ENCODE data around the gene CDHR3. TPM values are rescaled to one million over a fixed set of nuclear protein-coding genes. Genes with fewer than 3 reads are reported as not detected.

The CDHR3 gene
- total and polyA plus RNA-seq, 9 of the 15 experiments (the other 6 are each of a cell fraction or from before 2014, with no cell fraction given): 0.03 to 0.66 (median 0.24) TPM; not detected in 1

GRCh38 chr7:105978035-105978434 lies 15.0 kb downstream of the CDHR3 start (continued):
- no peak for TF ChIP-seq SMAD4 (CRISPR knock-in tag; conservative IDR thresholded peaks at IDR 0.05)
- TF ChIP-seq, protein P1, sequence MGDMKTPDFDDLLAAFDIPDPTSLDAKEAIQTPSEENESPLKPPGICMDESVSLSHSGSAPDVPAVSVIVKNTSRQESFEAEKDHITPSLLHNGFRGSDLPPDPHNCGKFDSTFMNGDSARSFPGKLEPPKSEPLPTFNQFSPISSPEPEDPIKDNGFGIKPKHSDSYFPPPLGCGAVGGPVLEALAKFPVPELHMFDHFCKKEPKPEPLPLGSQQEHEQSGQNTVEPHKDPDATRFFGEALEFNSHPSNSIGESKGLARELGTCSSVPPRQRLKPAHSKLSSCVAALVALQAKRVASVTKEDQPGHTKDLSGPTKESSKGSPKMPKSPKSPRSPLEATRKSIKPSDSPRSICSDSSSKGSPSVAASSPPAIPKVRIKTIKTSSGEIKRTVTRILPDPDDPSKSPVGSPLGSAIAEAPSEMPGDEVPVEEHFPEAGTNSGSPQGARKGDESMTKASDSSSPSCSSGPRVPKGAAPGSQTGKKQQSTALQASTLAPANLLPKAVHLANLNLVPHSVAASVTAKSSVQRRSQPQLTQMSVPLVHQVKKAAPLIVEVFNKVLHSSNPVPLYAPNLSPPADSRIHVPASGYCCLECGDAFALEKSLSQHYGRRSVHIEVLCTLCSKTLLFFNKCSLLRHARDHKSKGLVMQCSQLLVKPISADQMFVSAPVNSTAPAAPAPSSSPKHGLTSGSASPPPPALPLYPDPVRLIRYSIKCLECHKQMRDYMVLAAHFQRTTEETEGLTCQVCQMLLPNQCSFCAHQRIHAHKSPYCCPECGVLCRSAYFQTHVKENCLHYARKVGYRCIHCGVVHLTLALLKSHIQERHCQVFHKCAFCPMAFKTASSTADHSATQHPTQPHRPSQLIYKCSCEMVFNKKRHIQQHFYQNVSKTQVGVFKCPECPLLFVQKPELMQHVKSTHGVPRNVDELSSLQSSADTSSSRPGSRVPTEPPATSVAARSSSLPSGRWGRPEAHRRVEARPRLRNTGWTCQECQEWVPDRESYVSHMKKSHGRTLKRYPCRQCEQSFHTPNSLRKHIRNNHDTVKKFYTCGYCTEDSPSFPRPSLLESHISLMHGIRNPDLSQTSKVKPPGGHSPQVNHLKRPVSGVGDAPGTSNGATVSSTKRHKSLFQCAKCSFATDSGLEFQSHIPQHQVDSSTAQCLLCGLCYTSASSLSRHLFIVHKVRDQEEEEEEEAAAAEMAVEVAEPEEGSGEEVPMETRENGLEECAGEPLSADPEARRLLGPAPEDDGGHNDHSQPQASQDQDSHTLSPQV (IDR thresholded peaks at IDR 0.05): no peak
- TF ChIP-seq ASH1L (IDR thresholded peaks at IDR 0.05; ENCODE audit: borderline replicate concordance, low read depth, partially characterized antibody): no peak
- no peak for TF ChIP-seq JUND (IDR thresholded peaks at IDR 0.05; ENCODE audit: borderline replicate concordance, low read depth, low read length)
- TF ChIP-seq JUND (tag; IDR thresholded peaks at IDR 0.05; ENCODE audit: borderline replicate concordance, low read depth, low read length): no peak
- TF ChIP-seq, protein P2, sequence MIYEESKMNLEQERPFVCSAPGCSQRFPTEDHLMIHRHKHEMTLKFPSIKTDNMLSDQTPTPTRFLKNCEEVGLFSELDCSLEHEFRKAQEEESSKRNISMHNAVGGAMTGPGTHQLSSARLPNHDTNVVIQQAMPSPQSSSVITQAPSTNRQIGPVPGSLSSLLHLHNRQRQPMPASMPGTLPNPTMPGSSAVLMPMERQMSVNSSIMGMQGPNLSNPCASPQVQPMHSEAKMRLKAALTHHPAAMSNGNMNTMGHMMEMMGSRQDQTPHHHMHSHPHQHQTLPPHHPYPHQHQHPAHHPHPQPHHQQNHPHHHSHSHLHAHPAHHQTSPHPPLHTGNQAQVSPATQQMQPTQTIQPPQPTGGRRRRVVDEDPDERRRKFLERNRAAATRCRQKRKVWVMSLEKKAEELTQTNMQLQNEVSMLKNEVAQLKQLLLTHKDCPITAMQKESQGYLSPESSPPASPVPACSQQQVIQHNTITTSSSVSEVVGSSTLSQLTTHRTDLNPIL (CRISPR knock-in tag; IDR thresholded peaks at IDR 0.05): no peak
- TF ChIP-seq GTF2F1 (IDR thresholded peaks at IDR 0.05; ENCODE audit: low read depth, low read length): no peak
- TF ChIP-seq MYBL2 (IDR thresholded peaks at IDR 0.05; ENCODE audit: low read depth): no peak
- TF ChIP-seq MYBL2 (CRISPR knock-in tag; IDR thresholded peaks at IDR 0.05; ENCODE audit: borderline replicate concordance): no peak

All from K562 (cell line).